OCI-LY7 (cell line): ENCODE results near the gene COMMD10. TPM values are rescaled to one million over a fixed set of nuclear protein-coding genes. Genes with fewer than 3 reads are reported as not detected.

Experiments used
- BruUV-seq: library from RNA; stranded (reverse); fragments of 400-500 nt; replicated peaks from 2 replicates; lab custom pipeline; 2021; lab: Mats Ljungman, UMichigan
- CTCF ChIA-PET: fragments of 300-600 bp; sonication (Branson Sonifier 250); formaldehyde crosslinking; loops from one replicate; lab custom pipeline; 2022; ENCODE audit warnings: antibody characterized with exemption; ENCODE audit not compliant: unreplicated experiment; lab: Charles Lee
- POLR2A ChIA-PET: fragments of 300-600 bp; sonication (Branson Sonifier 250); formaldehyde crosslinking; loops from one replicate; lab custom pipeline; 2022; ENCODE audit warnings: antibody characterized with exemption; lab: Charles Lee
- DNase-seq: peaks from one replicate; pipeline ENCODE4 v3.0.0-alpha.2; 2015; ENCODE audit warnings: low spot score
- H2AFZ ChIP-seq: fragments of 200-600 bp; sonication (generic), shearing (Covaris generic); 2 replicates; pipeline ENCODE4 v1.6.1; 2014; ENCODE audit warnings: mild to moderate bottlenecking, antibody characterized with exemption, low read length, moderate library complexity
- H3K27ac ChIP-seq: fragments of 200-600 bp; sonication (generic); 2 replicates; pipeline ENCODE4 v1.5.1; 2014; ENCODE audit warnings: mixed run types, low read depth, mild to moderate bottlenecking, moderate library complexity, low read length, inconsistent platforms; ENCODE audit not compliant: poor library complexity, severe bottlenecking
- H3K36me3 ChIP-seq: fragments of 200-600 bp; sonication (generic); 2 replicates; pipeline ENCODE4 v1.6.1; 2014; ENCODE audit warnings: mild to moderate bottlenecking, antibody characterized with exemption, low read length, moderate library complexity, mixed read lengths; ENCODE audit not compliant: insufficient read depth
- H3K4me1 ChIP-seq: fragments of 200-600 bp; sonication (generic); 2 replicates; pipeline ENCODE4 v1.5.1; 2014; ENCODE audit warnings: mild to moderate bottlenecking, low read length; ENCODE audit not compliant: insufficient read depth, poor library complexity, severe bottlenecking
- H3K4me2 ChIP-seq: fragments of 200-600 bp; sonication (generic); 2 replicates; pipeline ENCODE4 v1.6.1; 2014; ENCODE audit warnings: mild to moderate bottlenecking, low read length
- H3K4me3 ChIP-seq: fragments of 200-600 bp; sonication (generic); 2 replicates; pipeline ENCODE4 v1.5.1; 2014; ENCODE audit warnings: mild to moderate bottlenecking, low read depth, low read length; ENCODE audit not compliant: poor library complexity, severe bottlenecking
- H3K79me2 ChIP-seq: fragments of 200-600 bp; sonication (generic); 2 replicates; pipeline ENCODE4 v1.6.1; 2016; ENCODE audit warnings: low read depth, mild to moderate bottlenecking, low read length, moderate library complexity, mixed read lengths; ENCODE audit not compliant: insufficient read depth
- H3K9me2 ChIP-seq: fragments of 200-600 bp; sonication (generic); 2 replicates; pipeline ENCODE4 v1.6.1; 2016; ENCODE audit warnings: mild to moderate bottlenecking, low read length, mixed read lengths; ENCODE audit not compliant: insufficient read depth
- H3K9me3 ChIP-seq: fragments of 200-600 bp; sonication (generic); 2 replicates; pipeline ENCODE4 v1.6.1; 2014; ENCODE audit warnings: mild to moderate bottlenecking, mixed run types, low read length, mixed read lengths
- H4K20me1 ChIP-seq: fragments of 200-600 bp; sonication (generic); 2 replicates; pipeline ENCODE4 v1.6.1; 2014; ENCODE audit warnings: mild to moderate bottlenecking, antibody characterized with exemption, low read length, moderate library complexity, mixed read lengths; ENCODE audit not compliant: insufficient read depth
- EZH2phosphoT487 ChIP-seq: fragments of 200-600 bp; sonication (generic); IDR thresholded peaks from 2 replicates; pipeline ENCODE4 v1.6.1; 2018; ENCODE audit warnings: low read depth, borderline replicate concordance, mild to moderate bottlenecking, mixed run types, antibody characterized with exemption, low read length, moderate library complexity, mixed read lengths
- intact Hi-C: fragments of 100-400 bp; cut with micrococcal nuclease; formaldehyde crosslinking; loops from one replicate; pipeline ENCODE4 v1.10.0; 2022; ENCODE audit not compliant: unreplicated experiment
- total RNA-seq, 2 experiments: library from RNA; depleted of rRNA in 1 of 2; stranded (reverse); fragments of >200 nt in 1 of 2; shearing (Covaris generic) in 1 of 2; gene quantifications; 2 replicates each; pipeline ENCODE4 v1.2.3, GENCODE V29; 2014 to 2022
- TF ChIP-seq, protein P1 (sequence below): fragments of 200-600 bp; sonication (generic); conservative IDR thresholded peaks from 2 replicates; pipeline ENCODE4 v1.5.1; 2014; ENCODE audit warnings: mild to moderate bottlenecking, antibody characterized with exemption, low read length, moderate library complexity, mixed read lengths

The COMMD10 gene
- total RNA-seq, 2 experiments from 2014 or later: 15.0 to 15.7 TPM

DNA sequence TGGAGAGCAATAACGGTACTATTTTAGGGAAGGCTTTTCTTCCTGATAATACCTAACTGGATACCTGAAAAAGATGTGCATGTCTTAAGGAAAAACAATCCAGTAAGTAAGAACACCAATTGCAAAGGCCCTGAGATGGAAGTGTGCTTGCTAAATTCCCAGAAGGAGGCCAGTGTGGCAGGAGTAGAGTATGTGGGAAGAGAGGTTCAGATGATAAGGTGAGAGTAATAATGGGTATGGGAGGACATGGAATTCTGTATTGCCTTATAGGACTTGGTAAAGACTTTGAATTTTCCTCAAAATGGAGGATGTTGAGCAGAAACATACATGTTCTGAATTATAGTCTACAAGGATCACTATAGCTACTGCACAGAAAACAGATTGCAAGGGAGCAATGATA is 89.3 kb downstream of the COMMD10 start:
- intact Hi-C loops: no loop called here
- ChIA-PET POLR2A (interaction anchor here (0.6 kb wide), 1 partner anchor 1711 kb away, joined by 3 read pairs; no protein-coding TSS in a partner anchor), CTCF (no interaction called here)
- H3K27ac ChIP-seq: no peak overlapping the region
- DNase-seq: no peak
- H3K4me2 ChIP-seq: no peak overlapping the region
- H4K20me1 ChIP-seq: no peaks in the 10 kb centered on the region
- H3K9me2 ChIP-seq: no peaks in the 10 kb centered on the region
- no TSS peak for BruUV-seq
- no peaks in the 10 kb centered on the region for H3K79me2 ChIP-seq
- TF ChIP-seq EZH2phosphoT487: no peak
- TF ChIP-seq, protein P1, sequence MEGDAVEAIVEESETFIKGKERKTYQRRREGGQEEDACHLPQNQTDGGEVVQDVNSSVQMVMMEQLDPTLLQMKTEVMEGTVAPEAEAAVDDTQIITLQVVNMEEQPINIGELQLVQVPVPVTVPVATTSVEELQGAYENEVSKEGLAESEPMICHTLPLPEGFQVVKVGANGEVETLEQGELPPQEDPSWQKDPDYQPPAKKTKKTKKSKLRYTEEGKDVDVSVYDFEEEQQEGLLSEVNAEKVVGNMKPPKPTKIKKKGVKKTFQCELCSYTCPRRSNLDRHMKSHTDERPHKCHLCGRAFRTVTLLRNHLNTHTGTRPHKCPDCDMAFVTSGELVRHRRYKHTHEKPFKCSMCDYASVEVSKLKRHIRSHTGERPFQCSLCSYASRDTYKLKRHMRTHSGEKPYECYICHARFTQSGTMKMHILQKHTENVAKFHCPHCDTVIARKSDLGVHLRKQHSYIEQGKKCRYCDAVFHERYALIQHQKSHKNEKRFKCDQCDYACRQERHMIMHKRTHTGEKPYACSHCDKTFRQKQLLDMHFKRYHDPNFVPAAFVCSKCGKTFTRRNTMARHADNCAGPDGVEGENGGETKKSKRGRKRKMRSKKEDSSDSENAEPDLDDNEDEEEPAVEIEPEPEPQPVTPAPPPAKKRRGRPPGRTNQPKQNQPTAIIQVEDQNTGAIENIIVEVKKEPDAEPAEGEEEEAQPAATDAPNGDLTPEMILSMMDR: no peak
- H2AFZ ChIP-seq: no peak overlapping the region
- no peaks in the 10 kb centered on the region for H3K9me3 ChIP-seq
- H3K4me1 ChIP-seq: no peaks in the 10 kb centered on the region
- H3K36me3 ChIP-seq: no peaks in the 10 kb centered on the region
- H3K4me3 ChIP-seq: no peak overlapping the region

DNA sequence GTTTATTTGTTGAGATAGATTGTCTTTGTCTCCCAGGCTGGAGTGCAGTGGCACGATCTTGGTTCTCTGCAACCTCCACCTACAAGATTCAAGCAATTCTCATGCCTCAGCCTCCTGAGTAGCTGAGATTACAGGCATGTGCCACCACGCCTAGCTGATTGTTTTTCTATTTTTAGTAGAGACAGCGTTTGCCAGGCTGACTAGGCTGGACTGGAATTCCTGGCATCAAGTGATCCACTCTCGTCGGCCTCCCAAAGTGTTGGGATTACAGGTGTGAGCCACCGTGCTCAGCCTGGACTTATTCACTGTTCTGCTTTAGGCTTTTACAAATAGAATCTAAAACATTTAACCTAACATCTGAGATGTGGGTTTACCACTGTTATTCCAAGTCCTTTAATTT is 91.3 kb downstream of the COMMD10 start:
- BruUV-seq: no TSS peak
- H3K4me1 ChIP-seq: no peaks in the 10 kb centered on the region
- TF ChIP-seq EZH2phosphoT487: no peak
- TF ChIP-seq, protein P1: no peak
- DNase-seq: no peak
- intact Hi-C loops: no loop called here
- ChIA-PET CTCF (no interaction called here), POLR2A (no interaction called here)
- H3K4me2 ChIP-seq: no peak overlapping the region
- H4K20me1 ChIP-seq: no peaks in the 10 kb centered on the region
- no peaks in the 10 kb centered on the region for H3K36me3 ChIP-seq
- H2AFZ ChIP-seq: no peak overlapping the region
- H3K27ac ChIP-seq: no peak overlapping the region
- no peaks in the 10 kb centered on the region for H3K9me2 ChIP-seq
- no peak overlapping the region for H3K4me3 ChIP-seq
- no peaks in the 10 kb centered on the region for H3K9me3 ChIP-seq
- no peaks in the 10 kb centered on the region for H3K79me2 ChIP-seq

DNA sequence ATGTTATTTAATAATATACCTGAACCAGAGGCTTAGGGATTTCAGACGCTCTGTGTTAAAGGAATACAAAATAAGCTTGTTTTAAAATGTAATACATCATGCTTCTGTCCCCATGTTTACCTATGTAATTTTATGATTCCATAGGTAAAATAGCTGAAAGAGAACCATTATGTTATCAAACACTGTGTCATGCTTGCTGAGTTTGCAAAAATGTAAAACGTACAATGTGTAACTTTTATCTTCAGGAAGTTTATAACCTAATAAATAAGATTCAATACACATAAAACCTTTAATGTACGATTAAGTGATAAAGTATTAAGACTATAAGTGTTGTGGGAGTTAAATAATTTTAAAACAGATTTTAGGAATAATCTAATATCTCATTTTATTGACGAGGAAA is 94.1 kb downstream of the COMMD10 start:
- ChIA-PET POLR2A (no interaction called here), CTCF (no interaction called here)
- Histone ChIP-seq H3K4me1 (no peaks in the 10 kb centered on the region), H3K9me2 (no peaks in the 10 kb centered on the region), H3K4me2 (no peak overlapping the region), H3K4me3 (no peak overlapping the region), H4K20me1 (no peaks in the 10 kb centered on the region), H3K9me3 (no peaks in the 10 kb centered on the region), H3K79me2 (no peaks in the 10 kb centered on the region), H3K27ac (no peak overlapping the region), H3K36me3 (no peaks in the 10 kb centered on the region), H2AFZ (no peak overlapping the region)
- BruUV-seq: no TSS peak
- TF ChIP-seq, protein P1: no peak
- no peak for TF ChIP-seq EZH2phosphoT487
- intact Hi-C loops: no loop called here
- DNase-seq: no peak
